Erythroblast (primary cell): ENCODE measurements around the gene RMRP.

Experiments
- GATA1 ChIP-seq: IDR thresholded peaks from 2 replicates; pipeline ENCODE4 v1.6.1; 2011; ENCODE audit warnings: low read depth, mild to moderate bottlenecking, control low read depth, low read length, moderate library complexity
- POLR2A ChIP-seq: IDR thresholded peaks from 2 replicates; pipeline ENCODE4 v1.6.1; 2011; ENCODE audit warnings: mild to moderate bottlenecking, low read length

GRCh38 chr9:35667939-35668338, 10.1 kb upstream of the RMRP start:
- TF ChIP-seq POLR2A (no peak), GATA1 (no peak)
